Peyer's patch (tissue), 4 donors: Measurements from ENCODE around the gene LTN1. TPM values are rescaled to one million over a fixed set of nuclear protein-coding genes. Genes with fewer than 3 reads are reported as not detected.
"Not testable (repeated sequence)": the region's sequence is repeated elsewhere in the genome, so short reads cannot be mapped to it uniquely, and the experiment has no call there.

Experiments
- DNase-seq, 3 donors: peaks; one replicate each; pipeline ENCODE4 v3.0.0-alpha.2; 2017 to 2019
- H3K27ac ChIP-seq, 4 donors: fragments of 200-600 bp; sonication (generic); one replicate each; pipeline ENCODE4 v1.5.1; 2016 to 2019
- H3K27me3 ChIP-seq, 2 donors: fragments of 200-600 bp; sonication (generic); one replicate each; pipeline ENCODE4 v1.5.1; 2019
- H3K36me3 ChIP-seq, 3 donors: fragments of 200-600 bp; sonication (generic); one replicate each; pipeline ENCODE4 v1.5.1; 2016 to 2019
- H3K4me1 ChIP-seq, 4 donors: fragments of 200-600 bp; sonication (generic); one replicate each; pipeline ENCODE4 v1.5.1; 2016 to 2019
- H3K4me3 ChIP-seq, 4 donors: fragments of 200-600 bp; sonication (generic); 1 replicate in 3 of 4; 2 replicates in 1 of 4; pipeline ENCODE4 v1.5.1; 2016 to 2019; ENCODE audit warnings: mild to moderate bottlenecking in 1 of 4
- H3K9me3 ChIP-seq, 4 donors: fragments of 200-600 bp; sonication (generic); one replicate each; pipeline ENCODE4 v1.5.1; 2016 to 2019; ENCODE audit warnings: mild to moderate bottlenecking in 1 of 4
- POLR2A ChIP-seq, 2 donors: fragments of 450-650 bp; IDR thresholded peaks; one replicate each; pipeline ENCODE4 v1.5.1; 2017; ENCODE audit warnings: antibody characterized with exemption in 2 of 2, mild to moderate bottlenecking in 2 of 2, moderate library complexity in 2 of 2
- total RNA-seq, 4 donors: library from RNA; depleted of rRNA; stranded (reverse); fragments of >200 nt; gene quantifications; one replicate each; pipeline ENCODE4 v1.1.0, GENCODE V29; 2016
- TF ChIP-seq, protein P1 (sequence below), 6 experiments: fragments of 450-650 bp in 4 of 6; fragments of 200-600 bp in 2 of 6; sonication (generic) in 1 of 6; IDR thresholded peaks; one replicate each; pipeline ENCODE4 v1.5.1; 2017 to 2019; ENCODE audit warnings: antibody characterized with exemption in 6 of 6, mild to moderate bottlenecking in 3 of 6, moderate library complexity in 1 of 6

The LTN1 gene
- total RNA-seq, 4 donors from 2014 or later, result 19.6 to 42.1 (median 27.8) TPM

DNA sequence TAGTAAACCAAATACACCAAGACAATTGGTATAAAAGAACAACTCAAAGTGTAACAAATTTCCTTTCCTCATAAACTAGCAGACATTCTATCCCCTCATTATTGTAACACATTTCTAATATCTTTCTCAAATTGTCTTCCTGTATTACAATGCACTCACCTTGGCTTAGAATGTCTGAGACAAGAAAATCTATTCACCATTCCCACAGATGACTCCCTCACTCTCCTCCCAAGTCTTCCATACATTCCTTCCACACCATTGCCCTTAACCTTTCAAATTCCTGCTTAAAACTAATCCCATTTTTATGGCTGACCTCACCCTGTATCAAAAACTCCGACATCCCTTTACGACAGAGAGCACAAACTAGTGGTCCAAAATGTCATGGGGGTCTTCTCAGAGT, 56.0 kb downstream of the LTN1 start:
- no peak for DNase-seq
- no peaks in the 10 kb centered on the region for H3K4me1 ChIP-seq
- H3K27ac ChIP-seq, result no peak overlapping the region
- peaks cover 0 to 60% (median 0%) of the 10 kb centered on the region in 3 donors for H3K36me3 ChIP-seq
- no peaks in the 10 kb centered on the region for H3K9me3 ChIP-seq
- H3K4me3 ChIP-seq, result no peak overlapping the region
- TF ChIP-seq POLR2A (IDR thresholded peaks at IDR 0.05), result no peak
- TF ChIP-seq, protein P1, sequence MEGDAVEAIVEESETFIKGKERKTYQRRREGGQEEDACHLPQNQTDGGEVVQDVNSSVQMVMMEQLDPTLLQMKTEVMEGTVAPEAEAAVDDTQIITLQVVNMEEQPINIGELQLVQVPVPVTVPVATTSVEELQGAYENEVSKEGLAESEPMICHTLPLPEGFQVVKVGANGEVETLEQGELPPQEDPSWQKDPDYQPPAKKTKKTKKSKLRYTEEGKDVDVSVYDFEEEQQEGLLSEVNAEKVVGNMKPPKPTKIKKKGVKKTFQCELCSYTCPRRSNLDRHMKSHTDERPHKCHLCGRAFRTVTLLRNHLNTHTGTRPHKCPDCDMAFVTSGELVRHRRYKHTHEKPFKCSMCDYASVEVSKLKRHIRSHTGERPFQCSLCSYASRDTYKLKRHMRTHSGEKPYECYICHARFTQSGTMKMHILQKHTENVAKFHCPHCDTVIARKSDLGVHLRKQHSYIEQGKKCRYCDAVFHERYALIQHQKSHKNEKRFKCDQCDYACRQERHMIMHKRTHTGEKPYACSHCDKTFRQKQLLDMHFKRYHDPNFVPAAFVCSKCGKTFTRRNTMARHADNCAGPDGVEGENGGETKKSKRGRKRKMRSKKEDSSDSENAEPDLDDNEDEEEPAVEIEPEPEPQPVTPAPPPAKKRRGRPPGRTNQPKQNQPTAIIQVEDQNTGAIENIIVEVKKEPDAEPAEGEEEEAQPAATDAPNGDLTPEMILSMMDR (IDR thresholded peaks at IDR 0.05), result no peak
- H3K27me3 ChIP-seq, result no peaks in the 10 kb centered on the region

DNA sequence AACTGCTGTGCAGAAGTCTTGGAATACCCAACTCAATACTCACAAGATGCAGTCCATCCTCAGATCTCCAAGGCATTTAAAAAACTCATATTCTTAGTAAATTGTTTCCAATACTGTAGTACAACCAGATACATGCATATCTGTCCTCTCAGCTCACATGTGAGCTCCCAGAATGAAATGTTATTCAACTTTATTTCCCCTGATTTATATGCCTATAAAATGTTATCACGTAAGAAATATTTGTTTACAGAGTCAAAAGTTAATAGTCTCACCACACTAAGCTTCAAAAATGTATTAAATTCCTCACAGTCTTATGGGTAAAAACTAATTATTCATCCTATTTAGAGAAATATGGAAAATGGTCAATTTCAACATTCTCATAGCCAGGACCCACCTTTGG, 56.6 kb downstream of the LTN1 start:
- Histone ChIP-seq H3K27me3 (no peaks in the 10 kb centered on the region), H3K9me3 (no peaks in the 10 kb centered on the region), H3K4me3 (no peak overlapping the region), H3K4me1 (no peaks in the 10 kb centered on the region), H3K36me3 (peaks cover 0 to 61% (median 0%) of the 10 kb centered on the region in 3 donors), H3K27ac (no peak overlapping the region)
- DNase-seq, result no peak
- TF ChIP-seq, protein P1 (IDR thresholded peaks at IDR 0.05), result no peak
- no peak for TF ChIP-seq POLR2A (IDR thresholded peaks at IDR 0.05)

DNA sequence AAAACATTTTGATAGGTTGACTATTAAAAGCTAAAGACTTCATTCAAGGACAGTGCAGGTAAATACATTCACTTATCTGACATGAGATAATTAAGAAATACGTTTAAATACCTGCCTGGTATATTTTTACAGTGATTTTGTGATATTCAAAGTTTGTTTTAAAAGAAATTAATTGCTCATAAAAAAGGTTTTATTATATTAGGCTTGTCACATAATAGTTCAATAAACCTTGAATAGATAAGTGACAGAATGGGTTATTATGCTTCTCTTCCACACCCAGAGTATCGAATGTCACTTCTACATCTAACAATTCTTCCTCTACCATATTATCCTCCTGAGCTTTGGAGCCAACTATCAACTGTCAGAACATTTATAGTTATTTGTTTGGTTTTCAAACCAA, 60.0 kb downstream of the LTN1 start:
- DNase-seq, result no peak
- no peaks in the 10 kb centered on the region for H3K27me3 ChIP-seq
- H3K36me3 ChIP-seq, result peaks cover 0 to 53% (median 0%) of the 10 kb centered on the region in 3 donors

DNA sequence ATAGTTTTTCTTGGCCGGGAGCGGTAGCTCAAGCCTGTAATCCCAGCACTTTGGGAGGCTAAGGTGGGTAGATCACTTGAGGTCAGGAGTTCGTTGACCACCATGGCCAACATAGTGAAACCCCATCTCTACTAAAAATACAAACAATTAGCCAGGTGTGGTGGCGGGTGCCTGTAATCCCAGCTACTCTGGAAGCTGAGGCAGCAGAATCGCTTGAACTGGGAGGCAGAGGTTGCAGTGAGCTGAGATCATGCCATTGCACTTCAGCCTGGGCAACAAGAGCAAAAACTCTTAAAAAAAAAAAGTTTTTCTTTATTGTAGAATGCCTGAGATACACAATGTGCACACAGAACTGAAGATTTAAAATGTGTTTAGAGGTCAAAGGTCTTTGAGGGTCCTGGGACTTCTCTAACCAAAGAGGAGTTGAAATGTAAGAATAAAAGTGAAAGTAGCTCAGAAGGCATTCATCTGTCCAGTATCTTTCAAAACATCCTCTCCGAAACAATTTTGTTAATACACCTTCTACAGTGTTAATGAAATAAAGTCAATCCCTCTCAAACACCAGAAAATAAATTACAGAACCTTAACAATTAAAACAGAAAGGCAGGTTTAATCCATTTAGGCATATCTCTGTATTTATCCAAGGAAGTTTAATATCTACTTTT, 60.8 kb downstream of the LTN1 start:
- H3K27me3 ChIP-seq, H3K4me1 ChIP-seq, DNase-seq, H3K27ac ChIP-seq, H3K4me3 ChIP-seq, H3K9me3 ChIP-seq: not testable (repeated sequence)
- peaks cover 0 to 52% (median 0%) of the 10 kb centered on the region in 3 donors for H3K36me3 ChIP-seq

More for the DNA sequence above, 60.0 kb downstream of the LTN1 start:
- no peaks in the 10 kb centered on the region for H3K9me3 ChIP-seq
- no peaks in the 10 kb centered on the region for H3K4me1 ChIP-seq
- H3K4me3 ChIP-seq, result no peak overlapping the region
- TF ChIP-seq, protein P1 (IDR thresholded peaks at IDR 0.05), result no peak
- TF ChIP-seq POLR2A (IDR thresholded peaks at IDR 0.05), result no peak
- H3K27ac ChIP-seq, result no peak overlapping the region

DNA sequence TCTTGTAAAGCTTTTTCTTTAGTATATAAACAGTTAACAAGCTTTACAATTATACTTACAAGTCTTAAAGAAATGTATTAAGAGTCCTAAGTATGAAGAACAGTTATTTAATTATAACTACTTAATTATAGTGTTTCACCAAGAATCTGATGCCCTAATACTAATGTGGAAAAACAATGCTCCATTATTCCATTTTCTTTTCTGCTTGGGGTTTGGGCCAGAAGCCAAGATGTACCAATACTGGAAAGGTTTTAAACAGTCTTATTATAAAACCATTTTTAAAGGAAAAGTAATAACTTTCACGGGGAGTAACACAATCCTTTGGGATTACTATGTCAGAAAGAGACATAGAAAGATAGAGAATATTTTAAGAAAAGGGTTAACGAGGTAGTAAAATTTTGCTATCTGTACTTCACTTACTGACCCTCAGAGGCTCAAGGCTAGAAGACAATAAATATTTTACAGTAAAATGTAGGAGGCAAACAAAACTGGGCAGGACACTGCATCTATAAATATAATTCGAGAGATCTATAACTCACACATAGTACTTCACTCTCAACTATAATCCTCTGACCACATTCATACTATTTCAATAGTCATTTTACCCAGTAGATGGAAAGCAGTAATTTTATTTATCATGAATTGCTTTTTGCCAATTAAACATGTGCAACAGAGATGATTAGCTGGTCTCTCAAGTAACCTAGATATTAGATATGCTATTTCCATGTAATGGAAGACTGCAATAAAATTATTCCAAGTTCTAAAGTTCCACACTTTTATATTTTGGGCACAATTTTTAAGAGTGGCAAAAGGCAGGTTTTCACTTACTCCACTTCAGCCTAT, 63.9 kb downstream of the LTN1 start:
- Histone ChIP-seq H3K9me3 (no peaks in the 10 kb centered on the region), H3K27ac (no peak overlapping the region), H3K27me3 (no peaks in the 10 kb centered on the region), H3K4me3 (no peak overlapping the region), H3K36me3 (peaks cover 0 to 30% (median 0%) of the 10 kb centered on the region in 3 donors), H3K4me1 (no peaks in the 10 kb centered on the region)
- TF ChIP-seq, protein P1 (IDR thresholded peaks at IDR 0.05), result no peak
- no peak for TF ChIP-seq POLR2A (IDR thresholded peaks at IDR 0.05)
- DNase-seq, result no peak

DNA sequence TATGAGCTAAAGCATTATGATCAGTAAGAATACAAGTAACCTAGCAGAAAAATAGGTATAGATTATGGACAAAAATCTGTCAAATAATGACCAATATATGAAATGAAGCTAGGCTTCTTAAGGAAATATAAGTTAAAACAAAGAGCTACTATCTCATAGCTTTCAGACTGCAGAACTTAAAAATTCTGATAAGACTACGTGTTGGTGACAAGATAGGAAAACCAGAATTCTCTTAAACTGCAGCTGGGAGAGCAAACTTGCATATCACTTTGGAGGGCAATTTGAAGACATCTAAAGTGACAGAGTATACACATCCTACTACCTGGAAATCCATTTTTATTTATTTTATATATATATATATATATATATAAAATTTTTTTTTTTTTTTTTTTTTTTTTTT, 65.5 kb downstream of the LTN1 start:
- Histone ChIP-seq H3K4me3 (no peak overlapping the region), H3K27me3 (no peaks in the 10 kb centered on the region), H3K4me1 (no peaks in the 10 kb centered on the region), H3K36me3 (peaks cover 0 to 33% (median 0%) of the 10 kb centered on the region in 3 donors), H3K9me3 (no peaks in the 10 kb centered on the region), H3K27ac (no peak overlapping the region)
- DNase-seq, result no peak
- TF ChIP-seq, protein P1 (IDR thresholded peaks at IDR 0.05), result no peak
- no peak for TF ChIP-seq POLR2A (IDR thresholded peaks at IDR 0.05)
